Activated CD8-positive, alpha-beta memory T cell treated with anti-CD3 and anti-CD28 coated beads for 36 hours (primary cell): ENCODE measurements around the gene CNTLN. TPM values are rescaled to one million over a fixed set of nuclear protein-coding genes. Genes with fewer than 3 reads are reported as not detected.
"Not testable (repeated sequence)": the region's sequence is repeated elsewhere in the genome, so short reads cannot be mapped to it uniquely, and the experiment has no call there.

Experiments
- CTCF ChIA-PET: fragments of 350-600 bp; sonication (Branson Sonifier 250); formaldehyde crosslinking; loops from one replicate; lab custom pipeline; 2021; ENCODE audit warnings: antibody characterized with exemption; lab: Charles Lee
- POLR2A ChIA-PET: fragments of 350-600 bp; sonication (Branson Sonifier 250); formaldehyde crosslinking; loops from one replicate; lab custom pipeline; 2021; ENCODE audit warnings: antibody characterized with exemption; lab: Charles Lee
- total RNA-seq, 2 experiments: library from RNA; stranded (reverse); gene quantifications; one replicate each; pipeline ENCODE4 v1.2.3, GENCODE V29; 2021

Gene CNTLN
- total RNA-seq, 2 experiments from 2014 or later = 0.23 to 0.32 TPM

DNA sequence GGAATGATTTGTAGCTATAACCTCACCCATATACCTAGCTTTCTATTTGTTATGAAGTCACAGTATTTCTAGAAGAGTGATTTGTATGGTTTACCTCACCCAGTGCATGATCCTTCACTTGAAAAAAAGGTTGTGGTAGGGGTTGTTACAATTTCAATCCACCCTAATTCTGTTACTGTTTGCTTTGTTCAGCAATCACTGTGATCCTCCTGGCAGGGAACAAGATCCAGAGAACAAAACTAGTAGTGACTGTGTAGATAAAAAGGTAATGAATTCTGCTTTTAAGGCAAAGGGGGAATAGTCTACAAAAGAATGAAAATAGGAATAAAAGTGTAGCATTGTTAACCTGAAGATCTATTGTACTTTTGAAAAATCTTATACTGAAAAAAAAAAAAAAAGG lies 252.7 kb downstream of the CNTLN start:
- POLR2A ChIA-PET = no interaction called here
- CTCF ChIA-PET = no interaction called here

GRCh38 chr9:17389026-17389425 lies 254.2 kb downstream of the CNTLN start:
- CTCF ChIA-PET = no interaction called here
- POLR2A ChIA-PET = no interaction called here

DNA sequence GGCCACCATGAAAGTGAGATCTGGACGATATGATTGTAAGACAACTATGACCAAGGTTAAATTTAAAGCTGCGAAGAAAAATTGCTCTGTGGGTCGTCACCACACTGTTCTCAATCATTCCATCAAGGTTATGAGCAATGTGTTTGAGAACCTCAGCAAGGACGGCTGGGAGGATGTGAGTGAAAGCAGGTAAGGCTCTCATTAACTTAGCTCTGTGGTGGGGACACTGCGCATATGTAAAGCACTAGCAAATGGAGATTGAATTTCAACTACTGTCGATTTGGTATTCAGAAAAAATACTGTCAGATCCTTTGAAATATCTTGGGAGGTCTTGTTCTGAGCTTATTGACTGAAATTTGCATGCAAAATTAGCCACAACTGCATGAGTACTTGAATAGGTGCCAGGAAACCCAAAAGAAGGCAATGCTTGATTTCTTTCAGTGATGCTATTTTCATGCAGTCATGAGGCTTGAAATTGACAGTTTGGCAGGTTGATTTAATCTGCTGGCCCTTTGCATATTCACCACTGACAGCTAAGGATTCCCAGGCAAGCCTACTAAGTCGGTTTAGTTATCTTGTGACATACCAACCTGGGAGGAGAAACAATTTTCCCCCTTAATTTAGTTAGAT lies 260.2 kb downstream of the CNTLN start:
- CTCF ChIA-PET = no interaction called here
- POLR2A ChIA-PET = no interaction called here

DNA sequence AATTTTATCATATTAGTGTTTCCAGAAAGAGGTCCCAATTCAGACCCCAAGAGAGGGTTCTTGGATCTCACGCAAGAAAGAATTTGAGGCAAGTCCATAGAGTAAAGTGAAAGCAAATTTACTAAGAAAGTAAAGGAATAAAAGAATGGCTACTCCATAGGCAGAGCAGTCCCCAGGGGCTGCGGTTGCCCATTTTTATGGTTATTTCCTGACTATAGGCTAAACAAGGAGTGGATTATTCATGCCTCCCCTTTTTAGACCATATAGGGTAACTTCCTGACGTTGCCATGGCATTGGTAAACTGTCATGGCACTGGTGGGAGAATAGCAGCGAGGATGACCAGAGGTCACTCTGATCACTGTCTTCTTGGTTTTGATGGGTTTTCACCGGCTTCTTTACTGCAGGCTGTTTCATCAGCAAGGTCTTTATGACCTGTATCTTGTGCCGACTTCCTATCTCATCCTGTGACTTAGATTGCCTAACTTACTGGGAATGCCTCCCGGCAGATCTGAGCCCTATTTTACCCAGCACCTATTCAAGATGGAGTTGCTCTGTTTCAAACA lies 262.4 kb downstream of the CNTLN start:
- POLR2A ChIA-PET, CTCF ChIA-PET: not testable (repeated sequence)

DNA sequence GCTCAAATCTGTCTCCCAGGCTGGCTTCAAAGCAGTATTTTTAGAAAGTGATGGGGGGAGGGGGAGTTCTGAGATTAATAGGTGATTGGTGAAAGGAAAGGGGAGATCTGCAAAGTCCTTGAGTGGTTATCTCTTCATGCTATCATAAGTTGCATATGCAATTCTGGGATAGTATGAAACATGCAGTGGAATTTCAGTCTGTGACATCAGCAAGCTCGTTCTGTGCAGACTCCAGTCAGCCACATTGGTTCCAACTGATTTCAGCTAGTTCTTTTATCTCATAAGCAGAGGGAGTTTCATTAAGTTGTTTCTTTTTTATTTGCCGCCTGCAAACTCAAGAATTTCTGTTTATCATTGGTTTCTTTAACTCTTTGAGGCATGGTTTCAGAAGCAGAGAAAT lies 263.5 kb downstream of the CNTLN start:
- ChIA-PET POLR2A (no interaction called here), CTCF (no interaction called here)

GRCh38 chr9:17401858-17402257 lies 267.0 kb downstream of the CNTLN start:
- CTCF ChIA-PET = no interaction called here

GRCh38 chr9:17402309-17402708 lies 267.5 kb downstream of the CNTLN start:
- CTCF ChIA-PET = no interaction called here

More at GRCh38 chr9:17401858-17402257, 267.0 kb downstream of the CNTLN start:
- POLR2A ChIA-PET = no interaction called here

DNA sequence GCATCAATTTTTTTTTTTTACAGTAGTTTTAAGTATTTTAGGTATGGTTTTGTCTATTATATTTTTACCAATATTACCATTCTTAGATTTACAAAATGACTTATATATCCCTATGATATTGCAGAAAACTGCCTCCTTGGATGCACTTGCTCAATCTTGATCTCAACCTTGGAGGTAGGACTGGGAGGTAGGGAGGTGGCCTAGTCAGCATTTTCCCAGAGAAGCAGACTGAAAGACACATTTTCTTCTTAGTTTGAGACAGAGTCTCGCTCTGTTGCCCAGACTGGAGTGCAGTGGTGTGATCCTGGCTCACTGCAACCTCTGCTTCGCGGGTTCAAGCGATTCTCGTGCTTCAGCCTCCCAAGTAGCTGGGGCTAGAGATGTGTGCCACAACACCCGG lies 268.7 kb downstream of the CNTLN start:
- CTCF ChIA-PET = no interaction called here
- POLR2A ChIA-PET = no interaction called here

More at GRCh38 chr9:17402309-17402708, 267.5 kb downstream of the CNTLN start:
- POLR2A ChIA-PET = no interaction called here

DNA sequence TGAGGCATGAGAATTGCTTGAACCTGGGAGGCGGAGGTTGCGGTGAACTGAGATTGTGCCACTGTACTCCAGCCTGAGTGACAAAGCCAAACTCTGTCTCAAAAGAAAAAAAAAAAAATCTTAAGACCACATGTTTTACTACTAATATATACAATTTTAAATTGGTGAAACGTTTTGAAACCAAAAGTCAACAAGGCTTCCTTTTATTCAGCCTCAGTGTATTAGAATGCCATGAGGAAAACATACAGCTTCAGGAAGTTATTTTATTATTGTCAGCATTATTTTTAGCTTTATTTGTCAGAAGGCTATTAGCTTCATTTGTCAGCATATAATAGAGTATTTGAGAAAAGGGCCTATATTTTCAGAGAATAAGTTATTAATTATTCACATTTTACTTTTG lies 280.1 kb downstream of the CNTLN start:
- POLR2A ChIA-PET = no interaction called here
- CTCF ChIA-PET = no interaction called here

DNA sequence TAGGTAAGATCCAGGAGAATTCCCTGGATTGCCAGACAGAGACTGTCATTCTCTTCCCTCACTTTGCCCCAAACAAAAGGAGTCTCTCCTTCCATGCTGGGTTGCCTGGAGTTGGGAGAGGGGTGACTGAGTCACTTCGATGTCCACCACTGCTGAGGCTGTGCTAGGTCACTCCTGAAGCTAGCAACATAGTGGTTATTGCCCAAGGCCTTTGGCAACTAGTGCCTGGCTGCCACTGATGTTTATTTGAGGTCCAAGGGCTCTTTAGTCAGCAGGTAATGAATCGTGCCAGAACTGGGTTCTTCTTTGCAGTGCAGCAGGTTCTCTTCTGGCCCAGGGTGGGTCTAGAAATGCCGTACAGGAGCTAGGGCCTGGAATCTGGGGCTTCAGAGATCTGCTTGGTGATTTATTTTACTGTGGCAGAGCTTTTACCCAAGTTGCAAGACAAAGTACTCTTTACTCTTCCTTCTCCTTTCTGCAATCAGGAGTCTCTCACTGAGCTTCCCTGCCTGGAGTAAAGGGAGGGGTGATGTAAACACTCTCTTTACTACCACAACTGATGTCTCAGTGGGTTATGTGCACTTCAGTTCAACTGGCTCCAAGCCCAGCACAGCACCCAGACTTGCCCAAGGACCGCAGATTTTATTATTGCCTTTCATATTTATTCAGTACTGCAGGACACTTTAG lies 288.3 kb downstream of the CNTLN start:
- ChIA-PET POLR2A (no interaction called here), CTCF (no interaction called here)

DNA sequence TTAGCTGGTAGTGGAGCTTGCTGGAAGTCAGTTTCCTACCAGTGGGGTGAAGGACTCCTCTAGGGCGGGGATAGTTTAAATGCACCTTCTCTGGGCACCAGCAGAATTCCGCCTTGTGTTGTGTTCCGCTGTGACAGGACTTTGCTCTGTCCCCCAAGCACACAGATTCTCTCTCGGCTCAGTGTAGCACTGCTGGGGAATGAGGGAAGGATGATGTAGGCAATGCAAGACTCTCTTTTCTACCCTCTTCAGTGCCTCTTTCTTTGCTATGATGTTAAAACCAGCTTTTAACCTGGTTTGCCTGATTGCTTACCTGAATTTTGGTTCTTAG lies 288.8 kb downstream of the CNTLN start:
- ChIA-PET CTCF (no interaction called here), POLR2A (no interaction called here)

GRCh38 chr9:17425384-17425783 lies 290.5 kb downstream of the CNTLN start:
- ChIA-PET POLR2A (no interaction called here), CTCF (no interaction called here)

GRCh38 chr9:17433526-17433925 lies 298.7 kb downstream of the CNTLN start:
- CTCF ChIA-PET = no interaction called here

GRCh38 chr9:17436854-17437253 lies 302.0 kb downstream of the CNTLN start:
- POLR2A ChIA-PET = no interaction called here
- CTCF ChIA-PET = no interaction called here

More at GRCh38 chr9:17433526-17433925, 298.7 kb downstream of the CNTLN start:
- POLR2A ChIA-PET = no interaction called here

- POLR2A ChIA-PET = no interaction called here
- CTCF ChIA-PET = no interaction called here
Observed at GRCh38 chr9:17437813-17438212, 303.0 kb downstream of the CNTLN start.

DNA sequence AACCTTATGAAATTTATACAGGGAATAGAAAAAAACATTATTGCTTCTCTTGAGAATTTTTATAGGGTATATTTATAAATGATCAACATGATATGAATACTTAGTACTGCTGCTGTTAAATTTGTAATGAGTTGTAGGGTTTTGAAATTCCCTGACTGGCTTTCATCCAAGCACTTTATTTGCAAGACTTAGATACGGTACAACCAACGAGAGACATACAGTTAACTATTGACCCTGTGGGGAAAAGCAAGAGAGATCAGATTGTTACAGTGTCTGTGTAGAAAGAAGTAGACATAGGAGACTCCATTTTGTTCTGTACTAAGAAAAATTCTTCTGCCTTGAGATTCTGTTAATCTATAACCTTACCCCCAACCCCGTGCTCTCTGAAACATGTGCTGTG lies 310.3 kb downstream of the CNTLN start:
- CTCF ChIA-PET, POLR2A ChIA-PET: not testable (repeated sequence)

- CTCF ChIA-PET = no interaction called here
- POLR2A ChIA-PET = no interaction called here
Observed at GRCh38 chr9:17453751-17454150, 318.9 kb downstream of the CNTLN start.

DNA sequence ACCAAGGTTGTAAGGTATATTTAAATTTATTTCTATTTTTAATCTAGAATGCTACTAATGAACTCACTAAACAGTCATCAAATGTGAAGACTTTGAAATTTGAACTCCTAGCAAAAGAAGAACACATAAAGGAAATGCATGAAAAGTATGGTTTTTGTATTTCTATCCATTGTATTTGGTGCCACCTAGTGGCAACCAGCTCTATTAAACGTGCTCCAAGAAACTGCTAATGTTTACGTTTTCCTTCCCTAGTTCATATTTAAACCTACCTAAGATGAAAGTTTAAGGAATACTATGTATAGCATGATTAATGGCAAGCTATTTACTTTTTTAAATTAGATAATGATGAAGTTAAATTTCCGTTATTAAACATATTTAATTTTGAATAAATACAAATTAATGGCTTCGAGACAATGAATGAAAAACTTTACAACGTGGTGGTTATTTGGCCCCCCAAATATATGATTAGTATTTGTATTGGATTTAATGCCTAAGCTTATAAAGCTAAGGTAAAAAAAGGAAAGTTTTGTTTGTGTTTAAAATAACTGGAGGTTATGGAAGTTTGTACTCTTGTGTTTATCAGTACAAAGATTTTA lies 328.1 kb downstream of the CNTLN start:
- ChIA-PET POLR2A (no interaction called here), CTCF (no interaction called here)

DNA sequence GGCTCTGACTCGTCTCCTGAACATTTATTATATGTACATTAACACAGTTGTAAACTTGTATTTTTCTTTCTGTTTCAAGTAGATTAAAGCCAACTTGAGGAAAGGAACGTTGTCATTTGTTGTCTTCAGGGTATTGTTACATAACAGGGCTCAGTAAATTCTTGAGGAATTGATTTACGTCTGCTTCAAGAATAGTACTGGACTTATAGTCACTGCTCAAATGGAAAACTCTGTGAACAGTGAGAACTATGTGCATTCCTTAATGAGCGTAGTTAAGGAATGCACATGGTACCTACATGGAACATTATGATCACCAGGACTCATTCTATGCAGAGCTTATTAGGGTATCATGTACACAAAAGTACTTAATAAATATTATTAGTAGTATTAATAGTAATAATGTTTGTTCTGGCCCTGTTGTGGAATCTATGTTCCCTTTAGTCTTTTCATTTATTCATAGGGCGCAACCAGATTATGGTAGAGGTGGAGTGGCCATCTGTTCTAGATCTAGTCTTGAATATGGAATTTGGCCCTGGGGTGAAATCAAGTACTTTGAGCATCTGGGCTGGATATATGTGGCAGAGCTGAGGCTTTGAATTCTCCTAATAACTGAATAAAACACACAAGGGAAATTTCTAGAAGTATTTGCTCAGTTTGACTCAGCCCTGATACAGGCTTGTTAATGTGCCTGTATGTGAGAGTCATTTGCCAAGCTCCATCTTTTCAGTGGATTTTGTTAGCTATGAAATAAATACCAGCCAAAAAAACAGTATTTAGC lies 335.4 kb downstream of the CNTLN start:
- ChIA-PET POLR2A (no interaction called here), CTCF (no interaction called here)

DNA sequence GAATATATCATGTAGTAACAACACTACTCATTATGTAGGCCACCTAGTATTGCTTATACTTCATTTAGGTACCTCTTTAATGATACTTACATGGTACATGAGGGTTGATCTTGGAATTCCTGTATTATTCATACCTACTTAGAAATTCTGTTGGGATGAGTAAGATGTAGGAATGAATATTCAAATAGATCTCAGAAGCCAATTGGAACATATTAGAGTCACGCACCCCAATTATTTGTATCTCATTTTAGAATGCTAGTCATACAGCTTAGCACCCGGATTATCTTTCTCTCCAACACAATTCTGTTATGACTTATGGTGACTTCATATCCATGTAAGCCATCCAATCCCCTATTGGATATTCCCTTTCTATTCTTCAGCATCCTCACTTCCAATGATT lies 337.3 kb downstream of the CNTLN start:
- CTCF ChIA-PET = no interaction called here

More for the DNA sequence above, 337.3 kb downstream of the CNTLN start:
- POLR2A ChIA-PET = no interaction called here
